Ectodermal cell (in vitro differentiated cells): ENCODE results near the gene SLC4A5. TPM values are rescaled to one million over a fixed set of nuclear protein-coding genes. Genes with fewer than 3 reads are reported as not detected.

ENCODE experiments used
- H3K27ac ChIP-seq: 2 replicates; pipeline ENCODE4 v1.7.0; 2013; ENCODE audit warnings: mild to moderate bottlenecking, low read depth, low read length; ENCODE audit not compliant: insufficient read depth, poor library complexity, severe bottlenecking
- H3K27me3 ChIP-seq: 2 replicates; pipeline ENCODE4 v1.7.0; 2013; ENCODE audit warnings: mild to moderate bottlenecking, low read length; ENCODE audit not compliant: insufficient read depth, control insufficient read depth, poor library complexity, severe bottlenecking
- H3K36me3 ChIP-seq: one replicate; pipeline ENCODE4 v1.7.0; 2013; ENCODE audit warnings: low read length; ENCODE audit not compliant: control insufficient read depth, insufficient read depth
- H3K4me1 ChIP-seq: one replicate; pipeline ENCODE4 v1.7.0; 2013; ENCODE audit warnings: low read length; ENCODE audit not compliant: control insufficient read depth, insufficient read depth
- H3K4me3 ChIP-seq: 2 replicates; pipeline ENCODE4 v1.7.0; 2013; ENCODE audit warnings: low read depth, low read length, control low read depth; ENCODE audit not compliant: insufficient read depth
- H3K9me3 ChIP-seq: 2 replicates; pipeline ENCODE4 v1.7.0; 2013; ENCODE audit warnings: mild to moderate bottlenecking, low read length, moderate library complexity; ENCODE audit not compliant: control insufficient read depth
- WGBS, 2 experiments: methylation state at CpG; one replicate each; pipeline ENCODE4 v1.1.7; 2013; ENCODE audit warnings: missing lambda C conversion rate in 2 of 2; 5-methylcytosine and 5-hydroxymethylcytosine counted together
- polyA plus RNA-seq, 4 experiments: library from polyadenylated mRNA; stranded (reverse); fragments of 50-300 nt; gene quantifications; one replicate each; pipeline ENCODE4 v1.2.3, GENCODE V29; 2013

SLC4A5 gene
- polyA plus RNA-seq (2013, experiment 1 of 4), result 2.2 TPM
- polyA plus RNA-seq (2013, experiment 2 of 4), result 1.4 TPM
- polyA plus RNA-seq (2013, experiment 3 of 4), result 0.80 TPM
- polyA plus RNA-seq (2013, experiment 4 of 4), result 2.0 TPM

- WGBS, 2 experiments, result 84 to 85% methylated on average over 2 of the region's 2 CpGs
- H3K4me1 ChIP-seq, result no peaks in the 10 kb centered on the region
Observed at GRCh38 chr2:74343316-74343715, at the start of gene SLC4A5. Gene SLC4A5 (minus strand): TSS chr2:74343416. CDS start chr2:74315023, 28,393 bp downstream.

GRCh38 chr2:74392449-74392743, 49.2 kb upstream of the SLC4A5 start:
- peaks cover 15% of the 10 kb centered on the region for H3K4me1 ChIP-seq
- no peak overlapping the region for H3K4me3 ChIP-seq
- H3K27ac ChIP-seq, result no peak overlapping the region
- H3K36me3 ChIP-seq, result no peaks in the 10 kb centered on the region
- H3K27me3 ChIP-seq, result no peaks in the 10 kb centered on the region
- no peaks in the 10 kb centered on the region for H3K9me3 ChIP-seq
- WGBS, 2 experiments, result 88% methylated on average over 13 of the region's 13 CpGs

More at GRCh38 chr2:74343316-74343715, at the start of gene SLC4A5:
- Histone ChIP-seq H3K4me3 (no peak within 1 kb of the TSS), H3K9me3 (no peaks in the 10 kb centered on the region), H3K27me3 (no peaks in the 10 kb centered on the region), H3K27ac (no peak within 1 kb of the TSS), H3K36me3 (no peaks in the 10 kb centered on the region)

GRCh38 chr2:74391580-74392448, 48.6 kb upstream of the SLC4A5 start:
- Histone ChIP-seq H3K4me3 (peak overlapping the region; percentile 90), H3K9me3 (no peaks in the 10 kb centered on the region), H3K4me1 (peaks cover 15% of the 10 kb centered on the region), H3K36me3 (no peaks in the 10 kb centered on the region), H3K27me3 (no peaks in the 10 kb centered on the region), H3K27ac (peak overlapping the region; percentile 98)
- WGBS, 2 experiments, result 3% methylated on average over 60 to 62 of the region's 62 CpGs

- Histone ChIP-seq H3K9me3 (no peaks in the 10 kb centered on the region), H3K27me3 (no peaks in the 10 kb centered on the region), H3K36me3 (no peaks in the 10 kb centered on the region), H3K4me3 (peak overlapping the region; percentile 90), H3K27ac (peak overlapping the region; percentile 98), H3K4me1 (peaks cover 15% of the 10 kb centered on the region)
- 1% methylated on average over 11 of the region's 11 CpGs for WGBS, 2 experiments
Observed at GRCh38 chr2:74391209-74391579, 48.0 kb upstream of the SLC4A5 start.

GRCh38 chr2:74390606-74391005, 47.4 kb upstream of the SLC4A5 start:
- WGBS, 2 experiments, result 63 to 69% methylated on average over 5 of the region's 5 CpGs
- no peaks in the 10 kb centered on the region for H3K27me3 ChIP-seq
- H3K4me1 ChIP-seq, result peaks cover 15% of the 10 kb centered on the region
- peak overlapping the region; percentile 90 for H3K4me3 ChIP-seq
- H3K9me3 ChIP-seq, result no peaks in the 10 kb centered on the region
- no peaks in the 10 kb centered on the region for H3K36me3 ChIP-seq
- no peak overlapping the region for H3K27ac ChIP-seq

GRCh38 chr2:74387346-74387745, 44.1 kb upstream of the SLC4A5 start:
- Histone ChIP-seq H3K27ac (no peak overlapping the region), H3K9me3 (no peaks in the 10 kb centered on the region), H3K36me3 (peaks cover 4% of the 10 kb centered on the region), H3K27me3 (no peaks in the 10 kb centered on the region), H3K4me1 (peaks cover 15% of the 10 kb centered on the region), H3K4me3 (no peak overlapping the region)
- WGBS, 2 experiments, result 85 to 92% methylated on average over 1 of the region's 1 CpG

- 87 to 89% methylated on average over 8 of the region's 8 CpGs for WGBS, 2 experiments
- Histone ChIP-seq H3K4me1 (peaks cover 11% of the 10 kb centered on the region), H3K27me3 (no peaks in the 10 kb centered on the region), H3K27ac (no peak overlapping the region), H3K9me3 (no peaks in the 10 kb centered on the region), H3K36me3 (peaks cover 4% of the 10 kb centered on the region), H3K4me3 (no peak overlapping the region)
Observed at GRCh38 chr2:74385396-74385795, 42.2 kb upstream of the SLC4A5 start.

GRCh38 chr2:74384051-74384450, 40.8 kb upstream of the SLC4A5 start:
- 92 to 99% methylated on average over 3 of the region's 3 CpGs for WGBS, 2 experiments
- no peak overlapping the region for H3K4me3 ChIP-seq

GRCh38 chr2:74383254-74383653, 40.0 kb upstream of the SLC4A5 start:
- H3K4me1 ChIP-seq, result peaks cover 11% of the 10 kb centered on the region
- H3K27me3 ChIP-seq, result no peaks in the 10 kb centered on the region
- 96% methylated on average over 1 of the region's 1 CpG for WGBS, 2 experiments
- no peak overlapping the region for H3K27ac ChIP-seq
- H3K4me3 ChIP-seq, result no peak overlapping the region
- H3K36me3 ChIP-seq, result peaks cover 4% of the 10 kb centered on the region
- H3K9me3 ChIP-seq, result no peaks in the 10 kb centered on the region

More at GRCh38 chr2:74384051-74384450, 40.8 kb upstream of the SLC4A5 start:
- no peaks in the 10 kb centered on the region for H3K9me3 ChIP-seq
- no peak overlapping the region for H3K27ac ChIP-seq
- peaks cover 9% of the 10 kb centered on the region for H3K4me1 ChIP-seq
- H3K27me3 ChIP-seq, result no peaks in the 10 kb centered on the region
- peaks cover 4% of the 10 kb centered on the region for H3K36me3 ChIP-seq

- WGBS, 2 experiments, result 94 to 100% methylated on average over 2 of the region's 3 CpGs
- Histone ChIP-seq H3K27ac (no peak overlapping the region), H3K4me3 (no peak overlapping the region), H3K36me3 (peaks cover 14% of the 10 kb centered on the region), H3K27me3 (no peaks in the 10 kb centered on the region), H3K4me1 (peaks cover 11% of the 10 kb centered on the region), H3K9me3 (no peaks in the 10 kb centered on the region)
Observed at GRCh38 chr2:74381751-74382150, 38.5 kb upstream of the SLC4A5 start.
